Upper lobe of left lung (tissue), 6 donors: ENCODE data around the gene AZGP1. TPM values are rescaled to one million over a fixed set of nuclear protein-coding genes. Genes with fewer than 3 reads are reported as not detected.
"Not testable (repeated sequence)": the region's sequence is repeated elsewhere in the genome, so short reads cannot be mapped to it uniquely, and the experiment has no call there.

Source experiments
- ATAC-seq, 2 donors: fragments of 200-7000 bp; cut with Tn5 transposase; one replicate each; pipeline ENCODE4 v1.9.1; 2022; ENCODE audit warnings: mild to moderate bottlenecking in 2 of 2, moderate library complexity in 2 of 2; ENCODE audit not compliant: low FRiP score in 2 of 2
- DNase-seq, 2 donors: peaks; one replicate each; pipeline ENCODE4 v3.0.0-alpha.2; 2019 to 2020
- H3K27ac ChIP-seq, 4 donors: fragments of 200-600 bp; sonication (generic); one replicate each; pipeline ENCODE4 v1.5.1; 2016 to 2019
- H3K27me3 ChIP-seq, 4 donors: fragments of 200-600 bp; sonication (generic); one replicate each; pipeline ENCODE4 v1.5.1; 2017 to 2019
- H3K36me3 ChIP-seq, 4 donors: fragments of 200-600 bp; sonication (generic); one replicate each; pipeline ENCODE4 v1.5.1; 2016 to 2019
- H3K4me1 ChIP-seq, 4 donors: fragments of 200-600 bp; sonication (generic); one replicate each; pipeline ENCODE4 v1.5.1; 2018 to 2019
- H3K4me3 ChIP-seq, 4 donors: fragments of 200-600 bp; sonication (generic); one replicate each; pipeline ENCODE4 v1.5.1; 2017 to 2019; ENCODE audit warnings: mild to moderate bottlenecking in 2 of 4, moderate library complexity in 1 of 4
- H3K9me3 ChIP-seq, 4 donors: fragments of 200-600 bp; sonication (generic); one replicate each; pipeline ENCODE4 v1.5.1; 2018 to 2019
- CTCF ChIP-seq, 6 experiments: fragments of 450-650 bp in 4 of 6; fragments of 200-600 bp in 2 of 6; sonication (generic) in 2 of 6; IDR thresholded peaks; one replicate each; pipeline ENCODE4 v1.5.1; 2016 to 2019; ENCODE audit warnings: antibody characterized with exemption in 6 of 6
- EP300 ChIP-seq, 4 donors: sonication (generic); formaldehyde crosslinking; IDR thresholded peaks; one replicate each; pipeline ENCODE4 v1.5.1; 2017; ENCODE audit warnings: antibody characterized with exemption in 4 of 4, control low read depth in 2 of 4
- POLR2A ChIP-seq, 4 donors: fragments of 450-650 bp; IDR thresholded peaks; one replicate each; pipeline ENCODE4 v1.5.1; 2016 to 2017; ENCODE audit warnings: antibody characterized with exemption in 4 of 4, mild to moderate bottlenecking in 2 of 4
- POLR2AphosphoS5 ChIP-seq, 2 donors: sonication (generic); formaldehyde crosslinking; IDR thresholded peaks; one replicate each; pipeline ENCODE4 v1.5.1; 2017; ENCODE audit warnings: antibody characterized with exemption in 2 of 2
- WGBS, 2 donors: methylation state at CpG; one replicate each; pipeline ENCODE4 v1.1.5; 2017 to 2018; 5-methylcytosine and 5-hydroxymethylcytosine counted together
- total RNA-seq, 6 donors: library from RNA; depleted of rRNA in 4 of 6; stranded (reverse); fragments of >200 nt in 4 of 6; gene quantifications; one replicate each; pipeline versions ENCODE4 v1.1.0 to v1.2.1, GENCODE V29; 2016 to 2021
- donor health status: DM: no; HTN: no; CAD: no; lungs with moderate emphysema.
- donor health status: DM: no; HTN: yes; CAD: no; lungs with severe emphysema.

AZGP1 gene
- total RNA-seq, 6 donors from 2014 or later: 2.3 to 35.6 (median 28.8) TPM

- peaks cover 0 to 17% (median 8%) of the 10 kb centered on the region in 4 donors for H3K4me1 ChIP-seq
- H3K4me3 ChIP-seq: no peak overlapping the region
- no peak for DNase-seq
- H3K9me3 ChIP-seq: no peaks in the 10 kb centered on the region
- no peaks in the 10 kb centered on the region for H3K36me3 ChIP-seq
- TF ChIP-seq POLR2AphosphoS5 (IDR thresholded peaks at IDR 0.05) (no peak), EP300 (IDR thresholded peaks at IDR 0.05) (no peak), CTCF (IDR thresholded peaks at IDR 0.05) (no peak), POLR2A (IDR thresholded peaks at IDR 0.05) (no peak)
- ATAC-seq: no peak
- H3K27me3 ChIP-seq: no peaks in the 10 kb centered on the region
- no peak overlapping the region for H3K27ac ChIP-seq
- 66 to 77% methylated on average over 1 to 2 of the region's 2 CpGs for WGBS, 2 donors
Observed at GRCh38 chr7:100010901-100011300, 35.1 kb upstream of the AZGP1 start.

GRCh38 chr7:100009952-100010351 lies 34.1 kb upstream of the AZGP1 start:
- not testable (repeated sequence) for DNase-seq, H3K4me3 ChIP-seq, ATAC-seq, H3K36me3 ChIP-seq, H3K27ac ChIP-seq, H3K27me3 ChIP-seq, H3K9me3 ChIP-seq
- peaks cover 0 to 14% (median 7%) of the 10 kb centered on the region in 4 donors for H3K4me1 ChIP-seq
- WGBS, 2 donors: 76 to 91% methylated on average over 5 to 8 of the region's 8 CpGs

GRCh38 chr7:100008525-100008924 lies 32.7 kb upstream of the AZGP1 start:
- H3K9me3 ChIP-seq: no peaks in the 10 kb centered on the region
- TF ChIP-seq CTCF (IDR thresholded peaks at IDR 0.05) (no peak), POLR2A (IDR thresholded peaks at IDR 0.05) (no peak)
- no peaks in the 10 kb centered on the region for H3K27me3 ChIP-seq
- no peak overlapping the region for H3K4me3 ChIP-seq
- WGBS, 2 donors: 46 to 47% methylated on average over 10 of the region's 10 CpGs
- no peak overlapping the region for H3K27ac ChIP-seq
- DNase-seq (no peak), ATAC-seq (no peak)
- peaks cover 3 to 26% (median 17%) of the 10 kb centered on the region in 4 donors for H3K4me1 ChIP-seq
- no peaks in the 10 kb centered on the region for H3K36me3 ChIP-seq

- Histone ChIP-seq H3K4me1 (peaks cover 7 to 31% (median 19%) of the 10 kb centered on the region in 4 donors), H3K9me3 (no peaks in the 10 kb centered on the region), H3K4me3 (no peak overlapping the region), H3K27ac (no peak overlapping the region), H3K27me3 (no peaks in the 10 kb centered on the region), H3K36me3 (no peaks in the 10 kb centered on the region)
- no peak for ATAC-seq
- 79 to 90% methylated on average over 3 of the region's 3 CpGs for WGBS, 2 donors
- no peak for TF ChIP-seq CTCF (IDR thresholded peaks at IDR 0.05)
- TF ChIP-seq POLR2A (IDR thresholded peaks at IDR 0.05): no peak
- no peak for TF ChIP-seq POLR2AphosphoS5 (IDR thresholded peaks at IDR 0.05)
- TF ChIP-seq EP300 (IDR thresholded peaks at IDR 0.05): no peak
- DNase-seq: no peak
Observed at GRCh38 chr7:100007887-100008286, 32.1 kb upstream of the AZGP1 start.

- TF ChIP-seq POLR2AphosphoS5 (IDR thresholded peaks at IDR 0.05) (peak in 1 of 2 donors; percentile 28), EP300 (IDR thresholded peaks at IDR 0.05) (no peak)
- no peaks in the 10 kb centered on the region for H3K9me3 ChIP-seq
- no peaks in the 10 kb centered on the region for H3K27me3 ChIP-seq
- peak overlapping the region in 2 of 4 donors; percentile 38 to 64 for H3K27ac ChIP-seq
- ATAC-seq (peak; percentile 63 to 92), DNase-seq (peak in 1 of 2 donors; percentile 89)
- 50 to 54% methylated on average over 13 to 14 of the region's 14 CpGs for WGBS, 2 donors
- H3K4me3 ChIP-seq: no peak overlapping the region
- H3K4me1 ChIP-seq: peaks cover 7 to 20% (median 15%) of the 10 kb centered on the region in 4 donors
- no peaks in the 10 kb centered on the region for H3K36me3 ChIP-seq
Observed at GRCh38 chr7:100003711-100004661, 28.2 kb upstream of the AZGP1 start.
